Measurements from ENCODE around the gene ABHD14A.

The ABHD14A gene

DNA sequence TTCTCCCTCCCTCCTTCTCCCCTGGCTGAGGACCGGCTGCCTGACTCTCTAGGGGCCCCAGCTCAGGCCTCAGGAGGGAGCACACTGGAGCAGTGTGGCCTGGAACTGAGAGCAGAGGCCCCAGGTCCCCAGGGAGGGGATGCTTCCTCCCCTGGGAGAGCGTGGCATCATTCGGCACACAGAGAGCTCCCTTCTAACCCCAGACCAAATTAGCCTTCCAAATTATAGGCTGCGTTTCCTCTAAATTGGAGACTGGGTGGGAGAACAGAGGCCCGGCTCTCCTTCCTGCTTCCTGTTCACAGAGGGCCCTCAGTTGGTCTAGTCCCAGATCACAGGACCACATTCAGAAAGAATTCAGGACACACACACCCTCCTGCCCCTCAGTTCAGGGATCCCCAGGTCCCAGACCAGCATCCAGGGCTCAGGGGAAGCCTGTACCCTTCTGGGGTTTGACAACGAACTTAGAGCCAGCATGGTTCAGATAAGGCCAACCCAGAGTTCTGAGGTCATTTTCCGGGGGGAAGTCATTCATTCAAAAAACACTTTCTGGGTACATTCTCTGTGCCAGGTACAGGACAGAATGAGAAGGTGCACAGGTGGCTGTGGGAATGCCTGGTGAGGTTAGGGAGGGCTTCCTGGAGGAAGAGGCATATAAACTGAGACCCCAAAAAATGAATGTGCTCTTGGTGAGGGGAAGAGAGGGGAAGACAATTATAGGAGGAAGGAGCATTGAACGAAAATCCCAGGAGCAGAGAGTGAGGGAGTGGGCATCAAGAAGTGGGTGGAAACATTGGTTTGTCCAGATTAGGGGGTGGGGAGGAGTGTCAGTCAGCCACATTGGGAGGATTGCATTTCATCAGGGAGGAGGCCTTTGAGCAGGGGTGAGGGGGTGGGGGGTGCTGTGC lies 49.2 kb downstream of the ABHD14A start:
- TF ChIP-seq, protein P1, sequence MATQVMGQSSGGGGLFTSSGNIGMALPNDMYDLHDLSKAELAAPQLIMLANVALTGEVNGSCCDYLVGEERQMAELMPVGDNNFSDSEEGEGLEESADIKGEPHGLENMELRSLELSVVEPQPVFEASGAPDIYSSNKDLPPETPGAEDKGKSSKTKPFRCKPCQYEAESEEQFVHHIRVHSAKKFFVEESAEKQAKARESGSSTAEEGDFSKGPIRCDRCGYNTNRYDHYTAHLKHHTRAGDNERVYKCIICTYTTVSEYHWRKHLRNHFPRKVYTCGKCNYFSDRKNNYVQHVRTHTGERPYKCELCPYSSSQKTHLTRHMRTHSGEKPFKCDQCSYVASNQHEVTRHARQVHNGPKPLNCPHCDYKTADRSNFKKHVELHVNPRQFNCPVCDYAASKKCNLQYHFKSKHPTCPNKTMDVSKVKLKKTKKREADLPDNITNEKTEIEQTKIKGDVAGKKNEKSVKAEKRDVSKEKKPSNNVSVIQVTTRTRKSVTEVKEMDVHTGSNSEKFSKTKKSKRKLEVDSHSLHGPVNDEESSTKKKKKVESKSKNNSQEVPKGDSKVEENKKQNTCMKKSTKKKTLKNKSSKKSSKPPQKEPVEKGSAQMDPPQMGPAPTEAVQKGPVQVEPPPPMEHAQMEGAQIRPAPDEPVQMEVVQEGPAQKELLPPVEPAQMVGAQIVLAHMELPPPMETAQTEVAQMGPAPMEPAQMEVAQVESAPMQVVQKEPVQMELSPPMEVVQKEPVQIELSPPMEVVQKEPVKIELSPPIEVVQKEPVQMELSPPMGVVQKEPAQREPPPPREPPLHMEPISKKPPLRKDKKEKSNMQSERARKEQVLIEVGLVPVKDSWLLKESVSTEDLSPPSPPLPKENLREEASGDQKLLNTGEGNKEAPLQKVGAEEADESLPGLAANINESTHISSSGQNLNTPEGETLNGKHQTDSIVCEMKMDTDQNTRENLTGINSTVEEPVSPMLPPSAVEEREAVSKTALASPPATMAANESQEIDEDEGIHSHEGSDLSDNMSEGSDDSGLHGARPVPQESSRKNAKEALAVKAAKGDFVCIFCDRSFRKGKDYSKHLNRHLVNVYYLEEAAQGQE (IDR thresholded peaks at IDR 0.05; ENCODE audit: low read depth), result no peak
- TF ChIP-seq, protein P2, sequence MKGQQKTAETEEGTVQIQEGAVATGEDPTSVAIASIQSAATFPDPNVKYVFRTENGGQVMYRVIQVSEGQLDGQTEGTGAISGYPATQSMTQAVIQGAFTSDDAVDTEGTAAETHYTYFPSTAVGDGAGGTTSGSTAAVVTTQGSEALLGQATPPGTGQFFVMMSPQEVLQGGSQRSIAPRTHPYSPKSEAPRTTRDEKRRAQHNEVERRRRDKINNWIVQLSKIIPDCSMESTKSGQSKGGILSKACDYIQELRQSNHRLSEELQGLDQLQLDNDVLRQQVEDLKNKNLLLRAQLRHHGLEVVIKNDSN (IDR thresholded peaks at IDR 0.05), result no peak
- no peak for TF ChIP-seq TEAD4 (IDR thresholded peaks at IDR 0.05)
- no peak for TF ChIP-seq CREB1 (IDR thresholded peaks at IDR 0.05; ENCODE audit: low read depth)
- TF ChIP-seq ZBTB7A (IDR thresholded peaks at IDR 0.05; ENCODE audit: low read depth), result no peak
- no peak for TF ChIP-seq RAD21 (IDR thresholded peaks at IDR 0.05; ENCODE audit: low read depth)
- no peak for TF ChIP-seq EP300 (IDR thresholded peaks at IDR 0.05; ENCODE audit: borderline replicate concordance)

DNA sequence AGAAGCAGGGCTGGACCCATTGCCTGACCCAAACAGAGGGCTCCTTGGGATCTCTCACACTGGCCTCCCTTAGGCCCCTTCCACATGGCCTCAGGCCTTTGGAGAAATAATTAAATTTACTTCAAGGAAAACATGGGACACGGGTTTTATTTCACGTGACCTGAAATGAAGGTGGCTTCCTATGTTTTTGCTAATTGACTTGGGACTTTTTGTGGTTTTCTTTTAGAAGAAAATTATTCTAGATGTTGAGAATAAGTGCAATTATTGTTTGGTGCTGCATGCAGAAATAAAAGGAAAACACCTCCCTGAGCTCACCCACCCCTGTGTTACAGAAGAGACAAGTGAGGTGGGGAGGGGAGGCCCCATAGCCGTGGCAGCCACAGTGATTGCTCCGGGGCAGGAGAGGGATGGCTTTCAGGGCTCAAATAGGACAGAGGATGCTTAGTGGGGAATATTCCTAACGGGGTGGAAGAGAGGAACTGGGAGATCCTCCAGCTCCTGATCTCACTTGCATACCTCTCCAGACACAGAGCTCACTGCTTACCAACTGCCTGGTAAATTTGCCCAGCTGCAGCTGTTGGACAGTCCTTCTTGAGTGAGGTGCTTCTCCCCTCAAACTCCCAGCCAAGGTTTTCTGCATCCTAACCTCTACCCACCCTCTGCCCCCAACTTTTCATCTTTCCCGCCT lies 50.0 kb downstream of the ABHD14A start:
- TF ChIP-seq EGR1 (IDR thresholded peaks at IDR 0.05) (no peak), TCF12 (IDR thresholded peaks at IDR 0.05; ENCODE audit: low read depth) (no peak), RAD21 (IDR thresholded peaks at IDR 0.05; ENCODE audit: low read depth) (no peak), NFIC (IDR thresholded peaks at IDR 0.05) (no peak), TAF1 (IDR thresholded peaks at IDR 0.05; ENCODE audit: low read depth) (no peak), CEBPB (IDR thresholded peaks at IDR 0.05) (no peak), YY1 (IDR thresholded peaks at IDR 0.05; ENCODE audit: low read depth) (no peak), CREB1 (IDR thresholded peaks at IDR 0.05; ENCODE audit: low read depth) (no peak), FOXM1 (IDR thresholded peaks at IDR 0.05; ENCODE audit: borderline replicate concordance, low read depth) (no peak), EP300 (IDR thresholded peaks at IDR 0.05; ENCODE audit: borderline replicate concordance) (no peak), ZBTB7A (IDR thresholded peaks at IDR 0.05; ENCODE audit: low read depth) (no peak), TEAD4 (IDR thresholded peaks at IDR 0.05) (no peak)
- TF ChIP-seq, protein P1 (IDR thresholded peaks at IDR 0.05; ENCODE audit: low read depth), result no peak
- TF ChIP-seq, protein P3, sequence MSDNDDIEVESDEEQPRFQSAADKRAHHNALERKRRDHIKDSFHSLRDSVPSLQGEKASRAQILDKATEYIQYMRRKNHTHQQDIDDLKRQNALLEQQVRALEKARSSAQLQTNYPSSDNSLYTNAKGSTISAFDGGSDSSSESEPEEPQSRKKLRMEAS (IDR thresholded peaks at IDR 0.05), result no peak
- TF ChIP-seq, protein P2 (IDR thresholded peaks at IDR 0.05), result no peak

DNA sequence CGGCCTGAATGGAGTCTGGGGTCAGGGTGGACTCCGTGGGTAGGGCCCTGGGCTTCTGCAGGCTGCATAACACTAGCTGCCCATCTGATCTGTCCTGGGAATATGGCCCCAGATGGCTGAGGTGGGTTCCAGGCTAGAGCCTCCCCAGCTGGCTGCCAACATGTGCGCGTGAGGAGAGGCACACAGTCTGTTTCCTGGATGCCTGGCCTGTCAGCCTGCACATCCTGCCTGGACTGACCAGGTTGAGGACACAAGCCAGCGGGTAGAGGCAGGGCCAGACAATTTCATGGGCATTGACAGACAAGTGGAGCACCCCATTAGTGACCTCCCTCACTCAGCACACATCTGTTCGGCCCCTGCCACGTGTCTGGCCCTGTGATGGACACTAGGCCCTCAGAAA lies 50.6 kb downstream of the ABHD14A start:
- no peak for TF ChIP-seq ZBTB7A (IDR thresholded peaks at IDR 0.05; ENCODE audit: low read depth)

DNA sequence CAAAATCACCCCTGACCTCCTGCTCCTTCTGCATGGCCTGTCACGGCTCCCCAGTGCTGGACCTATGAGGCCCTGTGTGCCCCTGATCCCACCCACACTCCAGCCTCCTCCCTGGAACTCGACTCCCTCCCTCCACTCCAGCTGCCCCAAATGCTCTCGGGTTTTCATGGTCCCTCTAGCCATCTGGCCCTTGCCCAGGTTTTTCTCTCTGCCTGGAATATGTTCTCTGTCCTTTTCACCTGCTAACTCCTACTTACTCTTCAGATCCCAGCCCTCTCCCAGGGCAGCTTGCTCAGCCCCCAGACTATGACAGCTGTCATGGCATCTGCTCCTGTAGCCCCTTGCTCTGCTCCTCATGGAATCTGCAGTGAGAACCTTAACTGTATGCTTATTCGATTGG lies 51.2 kb downstream of the ABHD14A start:
- TF ChIP-seq, protein P2 (IDR thresholded peaks at IDR 0.05), result no peak
- no peak for TF ChIP-seq ZBTB7A (IDR thresholded peaks at IDR 0.05; ENCODE audit: low read depth)
- no peak for TF ChIP-seq TAF1 (IDR thresholded peaks at IDR 0.05; ENCODE audit: low read depth)
- TF ChIP-seq NFIC (IDR thresholded peaks at IDR 0.05), result no peak
- TF ChIP-seq, protein P3 (IDR thresholded peaks at IDR 0.05), result no peak
- TF ChIP-seq TEAD4 (IDR thresholded peaks at IDR 0.05), result no peak
- TF ChIP-seq CEBPB (IDR thresholded peaks at IDR 0.05), result no peak
- no peak for TF ChIP-seq EGR1 (IDR thresholded peaks at IDR 0.05)
- TF ChIP-seq, protein P1 (IDR thresholded peaks at IDR 0.05; ENCODE audit: low read depth), result no peak
- no peak for TF ChIP-seq RAD21 (IDR thresholded peaks at IDR 0.05; ENCODE audit: low read depth)
- TF ChIP-seq TCF12 (IDR thresholded peaks at IDR 0.05; ENCODE audit: low read depth), result no peak
- no peak for TF ChIP-seq FOXM1 (IDR thresholded peaks at IDR 0.05; ENCODE audit: borderline replicate concordance, low read depth)
- no peak for TF ChIP-seq CREB1 (IDR thresholded peaks at IDR 0.05; ENCODE audit: low read depth)
- TF ChIP-seq EP300 (IDR thresholded peaks at IDR 0.05; ENCODE audit: borderline replicate concordance), result no peak
- TF ChIP-seq YY1 (IDR thresholded peaks at IDR 0.05; ENCODE audit: low read depth), result no peak
